GM12801 (cell line): Measurements from ENCODE around the gene MED13.

Experiments
- TF ChIP-seq, protein P1 (sequence below): IDR thresholded peaks from one replicate; pipeline ENCODE4 v1.5.1; 2011; ENCODE audit warnings: control low read depth; ENCODE audit not compliant: insufficient read length; ENCODE audit errors: extremely low read depth

MED13 gene

DNA sequence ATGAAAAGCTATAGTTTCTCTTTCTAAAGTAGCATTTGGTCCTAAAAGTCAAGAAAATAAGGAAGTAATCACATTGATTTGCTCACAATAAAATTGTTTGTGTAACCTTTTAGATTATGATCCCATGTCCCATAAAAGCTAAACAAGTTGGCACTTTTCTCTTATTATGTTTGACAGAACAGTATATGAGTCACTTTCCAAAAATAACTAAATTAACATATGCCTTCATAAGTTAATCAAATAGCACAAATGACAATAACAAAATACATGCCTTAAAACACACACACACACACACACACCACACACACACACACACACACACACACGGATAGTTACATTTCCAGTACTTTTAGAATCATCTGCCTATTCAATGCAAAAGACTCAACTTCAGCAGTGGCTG, 2.8 kb downstream of the MED13 start:
- TF ChIP-seq, protein P1, sequence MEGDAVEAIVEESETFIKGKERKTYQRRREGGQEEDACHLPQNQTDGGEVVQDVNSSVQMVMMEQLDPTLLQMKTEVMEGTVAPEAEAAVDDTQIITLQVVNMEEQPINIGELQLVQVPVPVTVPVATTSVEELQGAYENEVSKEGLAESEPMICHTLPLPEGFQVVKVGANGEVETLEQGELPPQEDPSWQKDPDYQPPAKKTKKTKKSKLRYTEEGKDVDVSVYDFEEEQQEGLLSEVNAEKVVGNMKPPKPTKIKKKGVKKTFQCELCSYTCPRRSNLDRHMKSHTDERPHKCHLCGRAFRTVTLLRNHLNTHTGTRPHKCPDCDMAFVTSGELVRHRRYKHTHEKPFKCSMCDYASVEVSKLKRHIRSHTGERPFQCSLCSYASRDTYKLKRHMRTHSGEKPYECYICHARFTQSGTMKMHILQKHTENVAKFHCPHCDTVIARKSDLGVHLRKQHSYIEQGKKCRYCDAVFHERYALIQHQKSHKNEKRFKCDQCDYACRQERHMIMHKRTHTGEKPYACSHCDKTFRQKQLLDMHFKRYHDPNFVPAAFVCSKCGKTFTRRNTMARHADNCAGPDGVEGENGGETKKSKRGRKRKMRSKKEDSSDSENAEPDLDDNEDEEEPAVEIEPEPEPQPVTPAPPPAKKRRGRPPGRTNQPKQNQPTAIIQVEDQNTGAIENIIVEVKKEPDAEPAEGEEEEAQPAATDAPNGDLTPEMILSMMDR: no peak

DNA sequence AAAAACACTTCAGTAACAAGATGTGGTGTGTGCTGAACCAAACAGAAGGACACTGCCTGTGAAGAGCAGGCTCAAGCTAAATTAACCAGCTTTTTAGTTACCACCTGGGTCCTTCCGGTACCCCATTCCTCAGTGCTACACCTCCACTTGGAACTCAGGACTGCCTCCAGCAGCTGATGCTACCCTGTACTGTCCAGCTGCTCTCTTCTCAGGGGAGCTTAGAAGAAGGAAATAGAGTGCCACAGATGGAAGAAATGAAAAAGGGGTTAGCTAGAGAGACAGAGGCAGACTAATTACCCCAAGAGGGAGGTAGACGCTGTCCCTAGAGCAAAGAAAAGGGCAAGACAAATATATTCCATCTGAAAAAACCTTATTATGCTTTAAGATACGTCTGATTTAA, 5.7 kb downstream of the MED13 start:
- TF ChIP-seq, protein P1: no peak

GRCh38 chr17:62058611-62059010, 6.5 kb downstream of the MED13 start:
- TF ChIP-seq, protein P1: no peak

DNA sequence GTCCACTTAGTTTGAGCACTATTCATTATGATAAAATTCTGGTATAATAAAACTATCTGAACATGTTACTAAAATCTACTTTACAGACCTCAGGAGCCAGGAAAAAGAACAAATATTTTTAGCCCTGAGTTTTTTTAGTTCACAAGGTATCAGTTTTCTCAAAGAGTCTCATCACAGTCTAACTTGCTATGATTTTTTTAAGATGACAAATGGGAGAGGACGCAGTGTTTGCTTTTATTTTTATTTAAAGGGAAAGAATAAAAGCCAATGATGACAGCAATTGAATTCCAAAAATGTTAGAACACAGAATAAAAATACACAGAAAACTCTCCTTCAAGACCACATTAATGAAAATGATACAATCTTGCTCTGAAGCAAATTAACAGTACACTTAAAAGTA, 7.4 kb downstream of the MED13 start:
- TF ChIP-seq, protein P1: no peak

GRCh38 chr17:62052765-62053338, 12.2 kb downstream of the MED13 start:
- TF ChIP-seq, protein P1: no peak

DNA sequence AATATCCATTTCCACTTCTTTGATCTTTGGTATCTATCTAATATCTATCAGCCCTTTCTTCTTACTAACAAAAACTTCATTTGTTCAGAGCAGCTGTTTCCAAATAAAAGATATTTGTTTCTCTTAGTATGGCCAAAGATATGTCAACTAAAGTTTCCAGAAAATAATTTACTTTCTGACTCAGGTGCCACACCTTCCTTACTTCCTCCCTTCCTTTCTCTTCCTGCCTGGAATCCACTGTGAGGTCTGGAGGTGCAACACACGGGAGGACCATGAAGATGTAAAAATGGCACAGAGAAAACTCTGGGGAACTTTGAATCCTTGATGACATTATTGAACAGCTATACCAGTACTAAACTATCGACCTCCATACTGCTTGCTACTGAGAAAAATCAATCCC, 14.0 kb downstream of the MED13 start:
- TF ChIP-seq, protein P1: no peak

GRCh38 chr17:62049299-62049698, 15.8 kb downstream of the MED13 start:
- TF ChIP-seq, protein P1: no peak
